Pons (tissue), 1 donor: Measurements from ENCODE around the gene TBC1D17.

Experiments
- DNase-seq: peaks from one replicate; pipeline ENCODE4 v3.0.0-alpha.2; 2016; ENCODE audit warnings: low spot score

TBC1D17 gene

DNA sequence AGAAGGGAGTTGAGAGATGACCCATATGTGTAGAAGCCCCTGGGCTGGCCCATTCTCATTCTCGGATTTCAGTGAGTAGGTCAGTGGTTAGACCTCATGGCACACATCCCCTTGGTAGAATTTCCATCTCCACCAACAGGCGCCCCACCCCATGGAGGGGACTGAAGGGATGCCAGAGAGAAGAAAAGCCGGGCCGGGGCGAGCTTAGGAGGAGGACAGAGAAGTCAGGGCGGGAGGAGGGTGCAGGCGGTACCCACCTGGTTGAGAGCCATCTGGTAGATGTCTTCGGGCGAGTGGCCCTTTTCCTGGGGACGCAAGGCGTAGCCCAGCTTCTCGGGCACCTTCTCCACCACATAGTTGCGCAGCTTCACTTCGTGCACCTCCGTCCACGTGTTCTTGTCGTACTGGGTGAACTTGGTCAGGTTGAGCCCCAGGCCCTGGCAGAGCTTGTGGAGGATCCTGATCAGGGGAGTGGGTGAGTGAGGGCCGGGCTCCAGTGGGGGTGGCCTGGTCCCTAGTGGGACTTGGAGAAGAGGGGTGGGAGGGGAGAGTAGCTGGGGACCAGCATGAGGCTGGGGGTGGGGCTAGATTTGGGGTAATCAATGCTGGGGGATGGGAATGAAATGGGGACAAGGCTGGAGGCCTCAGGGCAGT is 16.6 kb downstream of the TBC1D17 start:
- DNase-seq: no peak

DNA sequence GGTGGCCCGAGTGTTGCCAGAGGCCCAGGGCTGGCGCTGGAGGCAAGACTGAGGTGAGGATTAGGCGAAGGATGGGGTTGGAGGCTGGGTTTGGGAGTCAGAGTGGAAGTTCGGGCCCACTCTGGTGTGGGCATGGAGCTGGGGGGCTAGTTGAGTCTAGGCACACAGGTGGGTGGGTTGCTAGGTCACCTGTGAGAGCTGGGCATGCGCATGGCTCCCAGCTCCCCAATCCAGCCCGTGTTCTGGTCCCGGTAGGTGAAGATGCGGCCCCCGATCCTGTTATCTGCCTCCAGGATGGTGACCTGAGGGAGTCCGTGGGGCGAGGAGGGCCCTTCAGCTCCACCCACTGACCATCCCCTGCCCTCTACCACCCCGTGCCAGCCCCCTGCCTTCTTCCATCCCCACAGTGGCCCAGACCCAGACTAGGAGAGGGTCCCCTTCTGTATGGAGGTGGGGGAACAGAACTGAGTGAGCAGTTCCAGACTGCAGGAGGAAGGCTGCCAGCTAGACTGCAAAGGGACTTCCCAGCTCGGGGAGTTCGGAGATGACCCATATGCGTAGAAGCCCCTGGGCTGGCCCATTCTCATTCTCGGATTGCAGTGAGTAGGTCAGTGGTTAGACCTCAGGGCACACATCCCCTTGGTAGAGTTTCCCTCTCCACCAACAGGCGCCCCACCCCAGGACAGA is 17.5 kb downstream of the TBC1D17 start:
- DNase-seq: no peak

- DNase-seq: no peak
These were observed 18.2 kb downstream of the TBC1D17 start for GRCh38 chr19:49895566-49896297.

DNA sequence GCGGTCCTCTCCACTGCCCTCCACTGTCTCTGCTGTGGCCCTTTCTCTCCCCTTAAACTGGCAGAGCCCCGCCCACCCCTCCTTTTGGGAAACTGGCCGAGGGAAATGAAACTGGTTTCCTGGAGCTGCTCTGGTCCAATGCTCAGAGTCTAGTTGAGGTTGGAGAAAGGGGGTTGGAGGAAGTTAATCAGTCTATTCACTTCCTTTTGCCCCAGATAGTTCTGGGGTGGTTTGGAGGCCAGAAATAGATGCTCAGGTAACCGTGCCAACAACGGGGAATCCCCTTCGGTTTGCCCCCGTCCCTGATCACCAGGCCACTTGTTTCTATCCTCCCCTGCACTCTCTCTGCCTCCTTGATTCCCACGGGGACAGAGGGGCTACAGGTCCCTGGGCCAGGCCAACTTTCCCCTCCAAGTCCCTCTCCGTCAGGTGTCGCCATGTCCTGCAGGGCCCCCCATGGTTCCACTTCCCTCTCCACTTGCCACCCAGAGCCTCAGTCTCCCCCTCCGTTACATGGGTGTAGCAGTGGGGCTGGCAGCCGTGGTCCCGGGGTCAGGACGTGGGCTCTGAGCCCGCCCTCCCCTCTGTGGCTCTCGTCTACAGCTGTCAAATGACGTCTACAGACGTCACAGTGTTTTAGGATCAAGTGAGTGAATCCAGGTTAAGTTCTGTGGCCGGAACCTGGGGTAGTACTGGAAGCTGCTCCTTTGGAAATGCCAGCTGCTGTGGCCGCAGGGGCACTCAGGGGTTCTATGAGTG is 19.5 kb downstream of the TBC1D17 start, which contains the start of gene IL4I1:
Gene IL4I1 (minus strand): TSS at position 25 of the 759 bp plus-strand sequence. CDS start 727 bp downstream, outside the sequence.
- peak; percentile 71 for DNase-seq

- no peak for DNase-seq
These were observed 26.6 kb downstream of the TBC1D17 start for GRCh38 chr19:49904136-49904535.

GRCh38 chr19:49906879-49907564 is 29.5 kb downstream of the TBC1D17 start:
- DNase-seq: peak; percentile 84

DNA sequence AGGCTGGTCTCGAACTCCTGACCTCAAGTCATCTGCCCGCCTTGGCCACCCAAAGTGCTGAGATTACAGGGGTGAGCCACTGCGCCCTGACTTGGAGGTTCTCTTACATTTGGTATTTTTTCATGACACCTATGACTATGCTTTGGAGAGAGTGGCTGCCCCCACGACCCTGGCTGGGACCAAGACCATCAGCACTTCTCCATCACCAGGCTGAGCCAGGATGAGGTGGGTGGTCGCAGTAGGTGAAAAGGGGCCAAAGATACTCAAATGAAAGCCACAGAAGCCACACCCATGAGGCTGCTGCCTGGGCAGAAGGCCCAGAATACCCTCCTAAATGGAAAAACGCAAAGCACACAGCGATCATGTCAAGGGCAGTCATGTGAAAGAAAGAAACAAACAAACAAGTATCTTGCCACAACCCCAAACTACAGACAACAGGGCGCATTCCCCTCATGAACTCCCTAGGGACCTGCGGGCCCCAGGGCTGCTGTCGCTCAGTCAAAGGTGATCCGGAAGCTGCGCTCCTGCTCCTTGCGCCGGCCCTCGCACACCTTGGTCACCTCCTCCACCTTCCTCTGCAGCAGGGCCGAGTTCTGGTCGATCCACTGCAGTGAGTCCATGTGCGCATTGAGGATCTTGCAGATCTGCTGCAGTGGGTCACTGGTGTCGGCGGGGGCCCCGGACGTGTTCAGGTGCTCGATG is 30.4 kb downstream of the TBC1D17 start:
- DNase-seq: no peak

GRCh38 chr19:49908480-49909420 is 31.2 kb downstream of the TBC1D17 start:
- DNase-seq: no peak

DNA sequence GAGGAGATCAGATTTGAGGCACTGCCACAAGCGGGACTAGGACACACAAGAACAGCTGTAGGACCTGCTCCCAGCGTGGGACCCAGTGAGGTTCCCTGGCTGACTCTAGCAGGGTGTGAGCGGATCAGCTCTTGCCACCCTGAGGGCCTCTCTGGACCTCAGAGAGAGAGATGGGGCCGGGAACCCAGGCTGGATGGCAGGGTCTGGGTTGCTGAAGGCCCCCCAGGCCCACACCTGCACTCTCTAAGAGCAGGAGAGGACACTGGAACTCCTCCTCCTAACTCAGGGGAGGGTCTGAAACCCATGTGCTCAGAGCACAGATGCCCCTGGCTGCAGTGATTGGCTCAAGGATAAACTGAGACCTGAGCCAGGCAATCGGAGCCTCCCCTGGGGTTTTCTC is 32.7 kb downstream of the TBC1D17 start:
- no peak for DNase-seq

- peak; percentile 68 for DNase-seq
These were observed 34.1 kb downstream of the TBC1D17 start for GRCh38 chr19:49911381-49912145.

- no peak for DNase-seq
These were observed 35.6 kb downstream of the TBC1D17 start for GRCh38 chr19:49912965-49913685.

DNA sequence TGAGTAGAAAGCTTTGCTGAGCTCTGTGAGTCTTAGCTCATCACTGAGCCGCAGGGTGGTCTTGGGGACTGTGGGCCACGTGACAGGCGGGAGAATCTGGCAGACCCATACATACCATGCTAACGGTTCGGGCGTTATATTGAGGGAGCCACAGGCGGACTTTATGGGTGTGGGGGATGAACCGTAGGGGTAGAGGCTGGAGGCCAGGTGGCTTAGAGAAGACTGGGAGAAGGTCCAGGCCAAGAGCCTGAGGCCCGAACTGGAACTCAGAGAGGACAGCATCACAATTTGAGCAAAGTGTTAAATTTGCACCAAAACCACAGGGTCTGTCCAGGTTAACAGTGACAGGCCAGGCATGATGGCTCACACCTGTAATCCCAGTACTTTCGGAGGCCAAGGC is 36.2 kb downstream of the TBC1D17 start:
- no peak for DNase-seq

- no peak for DNase-seq
These were observed 37.8 kb downstream of the TBC1D17 start for GRCh38 chr19:49915271-49915670.

- peak; percentile 62 for DNase-seq
These were observed 39.6 kb downstream of the TBC1D17 start for GRCh38 chr19:49916839-49917733.

- no peak for DNase-seq
These were observed 40.6 kb downstream of the TBC1D17 start for GRCh38 chr19:49918089-49918488.

- DNase-seq: no peak
These were observed 43.3 kb downstream of the TBC1D17 start for GRCh38 chr19:49920624-49921363.
